ENCODE data around the gene KCNJ6.

DNA sequence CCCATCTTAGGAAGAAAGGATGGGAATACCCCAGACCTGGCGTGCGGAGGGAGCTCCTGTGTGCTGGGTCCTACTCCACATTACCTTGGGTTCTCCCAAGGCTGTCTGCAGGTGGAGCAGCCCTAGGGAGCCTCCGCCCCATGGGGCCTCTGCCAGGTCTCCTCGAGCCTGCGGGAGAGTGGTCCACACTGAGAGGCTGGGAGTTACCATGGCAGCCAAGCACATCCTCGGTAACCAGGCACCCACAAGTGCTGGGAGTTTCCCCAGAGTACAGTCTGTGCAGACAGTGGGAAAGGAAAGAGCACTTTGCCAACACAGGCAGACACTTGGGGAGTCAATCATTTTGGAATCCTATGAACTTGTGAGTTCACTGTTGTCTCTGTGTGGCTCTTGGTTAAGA, 300.3 kb downstream of the KCNJ6 start:
- TF ChIP-seq EZH2 (IDR thresholded peaks at IDR 0.05), result no peak
- TF ChIP-seq, protein P1, sequence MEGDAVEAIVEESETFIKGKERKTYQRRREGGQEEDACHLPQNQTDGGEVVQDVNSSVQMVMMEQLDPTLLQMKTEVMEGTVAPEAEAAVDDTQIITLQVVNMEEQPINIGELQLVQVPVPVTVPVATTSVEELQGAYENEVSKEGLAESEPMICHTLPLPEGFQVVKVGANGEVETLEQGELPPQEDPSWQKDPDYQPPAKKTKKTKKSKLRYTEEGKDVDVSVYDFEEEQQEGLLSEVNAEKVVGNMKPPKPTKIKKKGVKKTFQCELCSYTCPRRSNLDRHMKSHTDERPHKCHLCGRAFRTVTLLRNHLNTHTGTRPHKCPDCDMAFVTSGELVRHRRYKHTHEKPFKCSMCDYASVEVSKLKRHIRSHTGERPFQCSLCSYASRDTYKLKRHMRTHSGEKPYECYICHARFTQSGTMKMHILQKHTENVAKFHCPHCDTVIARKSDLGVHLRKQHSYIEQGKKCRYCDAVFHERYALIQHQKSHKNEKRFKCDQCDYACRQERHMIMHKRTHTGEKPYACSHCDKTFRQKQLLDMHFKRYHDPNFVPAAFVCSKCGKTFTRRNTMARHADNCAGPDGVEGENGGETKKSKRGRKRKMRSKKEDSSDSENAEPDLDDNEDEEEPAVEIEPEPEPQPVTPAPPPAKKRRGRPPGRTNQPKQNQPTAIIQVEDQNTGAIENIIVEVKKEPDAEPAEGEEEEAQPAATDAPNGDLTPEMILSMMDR (IDR thresholded peaks at IDR 0.05 in 2 of 3, conservative IDR thresholded peaks at IDR 0.05 in 1 of 3; ENCODE audit: borderline replicate concordance in 1 of 3, insufficient read depth in 1 of 3, low read depth in 2 of 3, low read length in 2 of 3), result no peak
- TF ChIP-seq, protein P2, sequence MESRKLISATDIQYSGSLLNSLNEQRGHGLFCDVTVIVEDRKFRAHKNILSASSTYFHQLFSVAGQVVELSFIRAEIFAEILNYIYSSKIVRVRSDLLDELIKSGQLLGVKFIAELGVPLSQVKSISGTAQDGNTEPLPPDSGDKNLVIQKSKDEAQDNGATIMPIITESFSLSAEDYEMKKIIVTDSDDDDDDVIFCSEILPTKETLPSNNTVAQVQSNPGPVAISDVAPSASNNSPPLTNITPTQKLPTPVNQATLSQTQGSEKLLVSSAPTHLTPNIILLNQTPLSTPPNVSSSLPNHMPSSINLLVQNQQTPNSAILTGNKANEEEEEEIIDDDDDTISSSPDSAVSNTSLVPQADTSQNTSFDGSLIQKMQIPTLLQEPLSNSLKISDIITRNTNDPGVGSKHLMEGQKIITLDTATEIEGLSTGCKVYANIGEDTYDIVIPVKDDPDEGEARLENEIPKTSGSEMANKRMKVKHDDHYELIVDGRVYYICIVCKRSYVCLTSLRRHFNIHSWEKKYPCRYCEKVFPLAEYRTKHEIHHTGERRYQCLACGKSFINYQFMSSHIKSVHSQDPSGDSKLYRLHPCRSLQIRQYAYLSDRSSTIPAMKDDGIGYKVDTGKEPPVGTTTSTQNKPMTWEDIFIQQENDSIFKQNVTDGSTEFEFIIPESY (IDR thresholded peaks at IDR 0.05; ENCODE audit: extremely low read depth, insufficient replicate concordance, low read length), result no peak
- TF ChIP-seq POLR2A (IDR thresholded peaks at IDR 0.05; ENCODE audit: borderline replicate concordance, extremely low read depth, insufficient read depth, insufficient read length), result no peak
- TF ChIP-seq YY1 (IDR thresholded peaks at IDR 0.05; ENCODE audit: extremely low read depth, insufficient replicate concordance, low read depth, low read length), result no peak

Data from HCT116 (cell line).